Endothelial cell (in vitro differentiated cells): ENCODE measurements around the gene R3HDM4. TPM values are rescaled to one million over a fixed set of nuclear protein-coding genes. Genes with fewer than 3 reads are reported as not detected.

ENCODE experiments used
- DNase-seq: peaks from one replicate; pipeline ENCODE4 v3.0.0; 2021; ENCODE audit warnings: low spot score
- H3K27ac Mint-ChIP-seq: one replicate; pipeline ENCODE4 v1.8.0; 2021; ENCODE audit warnings: mixed read lengths, inconsistent platforms; ENCODE audit not compliant: unreplicated experiment
- H3K27me3 Mint-ChIP-seq: one replicate; pipeline ENCODE4 v1.8.0; 2021; ENCODE audit warnings: mild to moderate bottlenecking, moderate library complexity, mixed read lengths, inconsistent platforms; ENCODE audit not compliant: unreplicated experiment
- H3K36me3 Mint-ChIP-seq: one replicate; pipeline ENCODE4 v1.8.0; 2021; ENCODE audit warnings: mild to moderate bottlenecking, low read depth, mixed read lengths, inconsistent platforms; ENCODE audit not compliant: unreplicated experiment
- H3K4me1 Mint-ChIP-seq: one replicate; pipeline ENCODE4 v1.8.0; 2021; ENCODE audit warnings: mild to moderate bottlenecking, mixed read lengths, inconsistent platforms; ENCODE audit not compliant: unreplicated experiment
- H3K4me3 Mint-ChIP-seq: one replicate; pipeline ENCODE4 v1.8.0; 2021; ENCODE audit warnings: mild to moderate bottlenecking, mixed read lengths, inconsistent platforms; ENCODE audit not compliant: unreplicated experiment
- H3K9me3 Mint-ChIP-seq: one replicate; pipeline ENCODE4 v1.8.0; 2021; ENCODE audit warnings: mixed read lengths, inconsistent platforms; ENCODE audit not compliant: unreplicated experiment
- total RNA-seq: library from RNA; stranded (reverse); fragmentation: NEBNext Ultra II Directional; extraction: Animal tissue kit (Norgen Biotek cat#: 25700); gene quantifications from one replicate; pipeline ENCODE4 v1.2.1, GENCODE V29; 2021; ENCODE audit not compliant: unreplicated experiment
- TF ChIP-seq, protein P1 (sequence below): fragments of 200-600 bp; sonication (generic); IDR thresholded peaks from one replicate; pipeline ENCODE4 v1.5.0; 2021; ENCODE audit warnings: antibody characterized with exemption; ENCODE audit not compliant: unreplicated experiment

The R3HDM4 gene
- total RNA-seq, 1 donor from 2014 or later, result 40.6 TPM

DNA sequence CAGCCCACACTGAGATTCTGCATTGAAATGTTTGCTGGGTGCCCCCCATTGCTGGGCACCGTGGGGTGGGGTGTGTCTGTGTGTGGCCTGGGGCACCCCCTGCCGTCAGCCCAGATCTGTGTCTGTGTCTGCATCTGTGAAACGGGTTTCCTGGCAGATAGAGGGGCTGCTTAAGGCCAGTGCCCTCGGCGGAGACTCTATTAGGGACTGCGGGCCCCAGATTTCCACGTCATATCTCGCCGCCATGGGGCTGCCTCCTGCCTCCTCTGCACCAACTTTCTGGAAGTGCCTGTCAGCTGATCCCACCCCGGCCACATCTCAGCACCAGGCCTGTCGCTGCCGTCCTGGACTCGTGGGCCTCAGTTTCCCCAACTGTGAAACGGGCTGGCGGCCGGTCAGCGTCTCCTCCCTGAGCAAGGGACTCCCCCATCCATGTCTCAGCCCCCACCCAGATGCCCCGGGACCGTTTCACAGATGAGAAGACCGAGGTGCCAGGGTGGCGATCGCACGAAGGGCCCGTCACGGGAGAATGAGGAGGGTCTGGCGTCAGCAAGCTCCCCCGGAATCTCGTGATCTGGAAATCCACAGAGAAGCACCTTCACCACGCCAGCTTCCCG lies 34.2 kb upstream of the R3HDM4 start:
- H3K4me1 Mint-ChIP-seq, result no peaks in the 10 kb centered on the region
- H3K27ac Mint-ChIP-seq, result no peak overlapping the region
- H3K4me3 Mint-ChIP-seq, result no peak overlapping the region
- TF ChIP-seq, protein P1, sequence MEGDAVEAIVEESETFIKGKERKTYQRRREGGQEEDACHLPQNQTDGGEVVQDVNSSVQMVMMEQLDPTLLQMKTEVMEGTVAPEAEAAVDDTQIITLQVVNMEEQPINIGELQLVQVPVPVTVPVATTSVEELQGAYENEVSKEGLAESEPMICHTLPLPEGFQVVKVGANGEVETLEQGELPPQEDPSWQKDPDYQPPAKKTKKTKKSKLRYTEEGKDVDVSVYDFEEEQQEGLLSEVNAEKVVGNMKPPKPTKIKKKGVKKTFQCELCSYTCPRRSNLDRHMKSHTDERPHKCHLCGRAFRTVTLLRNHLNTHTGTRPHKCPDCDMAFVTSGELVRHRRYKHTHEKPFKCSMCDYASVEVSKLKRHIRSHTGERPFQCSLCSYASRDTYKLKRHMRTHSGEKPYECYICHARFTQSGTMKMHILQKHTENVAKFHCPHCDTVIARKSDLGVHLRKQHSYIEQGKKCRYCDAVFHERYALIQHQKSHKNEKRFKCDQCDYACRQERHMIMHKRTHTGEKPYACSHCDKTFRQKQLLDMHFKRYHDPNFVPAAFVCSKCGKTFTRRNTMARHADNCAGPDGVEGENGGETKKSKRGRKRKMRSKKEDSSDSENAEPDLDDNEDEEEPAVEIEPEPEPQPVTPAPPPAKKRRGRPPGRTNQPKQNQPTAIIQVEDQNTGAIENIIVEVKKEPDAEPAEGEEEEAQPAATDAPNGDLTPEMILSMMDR, result no peak
- peaks cover 4% of the 10 kb centered on the region for H3K27me3 Mint-ChIP-seq
- DNase-seq, result no peak
- peaks cover 10% of the 10 kb centered on the region for H3K36me3 Mint-ChIP-seq
- H3K9me3 Mint-ChIP-seq, result no peaks in the 10 kb centered on the region

DNA sequence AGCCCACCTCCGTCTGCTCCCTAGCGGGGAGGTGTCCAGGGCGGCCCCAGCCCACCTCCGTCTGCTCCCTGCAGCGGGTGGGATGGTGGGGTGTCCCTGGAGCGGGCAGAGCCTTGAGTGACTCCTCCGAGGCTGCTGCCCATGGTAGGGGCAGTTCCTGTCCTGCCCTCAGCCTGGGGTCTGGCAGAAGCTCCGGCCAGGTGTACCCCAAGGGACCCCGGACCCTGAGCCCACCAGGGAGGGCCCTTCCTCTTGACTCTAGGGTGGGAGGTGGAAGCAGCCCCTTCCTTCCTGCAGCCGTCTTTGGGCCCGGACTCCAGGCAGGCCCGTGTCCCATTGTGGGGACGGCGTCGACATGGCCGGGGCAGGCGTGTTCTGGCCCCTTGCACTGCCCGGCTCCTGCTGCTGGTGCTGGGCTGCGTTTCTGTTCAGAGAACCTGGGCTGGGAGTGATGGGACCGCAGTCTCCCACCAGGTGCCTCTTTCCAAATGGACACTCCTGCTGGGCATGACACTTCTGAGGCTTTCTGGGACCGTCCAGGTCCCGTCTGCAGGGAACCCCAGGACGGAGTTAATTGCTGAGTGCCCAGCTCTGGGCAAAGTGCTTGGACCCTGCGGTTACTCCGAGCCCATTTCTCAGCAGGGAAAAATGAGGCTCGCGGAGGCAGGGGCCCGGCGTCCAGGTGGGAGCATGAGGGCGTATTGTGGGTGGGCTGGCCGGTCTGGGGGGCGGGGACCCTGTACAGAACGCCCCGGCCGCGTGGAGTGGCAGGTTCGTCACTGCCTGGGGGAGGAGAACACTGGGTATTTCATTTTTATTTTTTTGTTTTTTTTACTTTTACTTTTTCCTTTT lies 32.6 kb upstream of the R3HDM4 start:
- H3K4me3 Mint-ChIP-seq, result no peak overlapping the region
- no peaks in the 10 kb centered on the region for H3K9me3 Mint-ChIP-seq
- H3K4me1 Mint-ChIP-seq, result no peaks in the 10 kb centered on the region
- TF ChIP-seq, protein P1, result no peak
- no peak for DNase-seq
- H3K27me3 Mint-ChIP-seq, result peaks cover 6% of the 10 kb centered on the region
- no peak overlapping the region for H3K27ac Mint-ChIP-seq
- H3K36me3 Mint-ChIP-seq, result peaks cover 16% of the 10 kb centered on the region

DNA sequence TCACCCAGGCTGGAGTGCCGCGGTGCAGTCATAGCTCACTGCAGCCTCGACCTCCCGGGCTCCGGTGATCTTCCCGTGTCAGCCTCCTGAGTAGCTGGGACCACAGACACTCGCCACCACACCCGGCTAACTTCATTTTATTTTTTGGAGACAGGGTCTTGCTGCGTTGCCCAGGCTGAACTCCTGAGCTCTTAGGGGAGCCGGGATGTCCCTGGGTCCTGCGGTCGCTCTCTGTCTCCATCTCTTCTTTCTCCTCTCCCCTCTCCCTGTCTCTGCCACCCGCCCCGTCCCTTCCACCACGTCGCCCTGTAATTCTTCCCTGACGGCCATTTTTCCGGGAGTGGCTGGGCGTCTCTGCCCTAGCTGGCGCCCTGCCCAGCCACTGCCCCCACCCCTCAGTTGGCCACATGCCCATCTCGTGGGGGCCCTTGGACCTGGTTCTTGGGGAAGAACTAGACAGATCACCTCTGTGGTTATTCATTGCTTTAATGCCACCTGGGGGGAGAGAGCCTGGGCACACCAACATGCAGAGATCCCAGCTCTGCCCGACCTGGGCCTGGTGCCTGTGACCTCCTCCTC lies 31.7 kb upstream of the R3HDM4 start:
- Mint-ChIP-seq H3K27ac (no peak overlapping the region), H3K9me3 (no peaks in the 10 kb centered on the region), H3K4me3 (no peak overlapping the region), H3K36me3 (peaks cover 22% of the 10 kb centered on the region), H3K27me3 (peaks cover 8% of the 10 kb centered on the region), H3K4me1 (peaks cover 5% of the 10 kb centered on the region)
- no peak for DNase-seq
- TF ChIP-seq, protein P1, result no peak

DNA sequence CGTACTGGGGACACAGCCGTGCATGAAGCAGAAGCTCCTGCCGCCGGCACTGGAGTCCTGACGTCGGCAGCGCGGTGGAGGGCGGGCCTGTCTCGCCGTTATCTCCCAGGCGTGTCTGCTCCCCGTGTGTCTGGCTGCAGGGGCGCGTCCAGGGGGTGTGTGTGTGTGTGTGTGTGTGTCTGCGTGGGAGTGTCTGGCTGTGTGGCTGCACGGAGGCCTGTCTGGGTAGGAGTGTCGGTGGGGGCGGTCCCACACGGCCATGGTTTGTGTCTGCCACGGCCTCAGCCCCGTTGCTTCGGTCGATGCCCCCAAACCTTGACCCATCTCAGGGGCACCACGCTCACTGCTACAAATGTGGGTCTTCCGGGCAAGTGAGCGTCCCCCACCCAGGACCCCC lies 31.1 kb upstream of the R3HDM4 start:
- peaks cover 5% of the 10 kb centered on the region for H3K4me1 Mint-ChIP-seq
- peaks cover 8% of the 10 kb centered on the region for H3K27me3 Mint-ChIP-seq
- H3K27ac Mint-ChIP-seq, result no peak overlapping the region
- peaks cover 22% of the 10 kb centered on the region for H3K36me3 Mint-ChIP-seq
- H3K9me3 Mint-ChIP-seq, result no peaks in the 10 kb centered on the region
- no peak overlapping the region for H3K4me3 Mint-ChIP-seq
- TF ChIP-seq, protein P1, result no peak
- DNase-seq, result no peak
